GM19238 (cell line): ENCODE measurements around the gene HPCAL1.

Source experiments
- DNase-seq: peaks from one replicate; pipeline ENCODE4 v3.0.0; 2011; ENCODE audit warnings: low spot score; ENCODE audit not compliant: insufficient read length

The HPCAL1 gene

GRCh38 chr2:10335046-10335840 lies 32.5 kb downstream of the HPCAL1 start:
- DNase-seq: no peak

DNA sequence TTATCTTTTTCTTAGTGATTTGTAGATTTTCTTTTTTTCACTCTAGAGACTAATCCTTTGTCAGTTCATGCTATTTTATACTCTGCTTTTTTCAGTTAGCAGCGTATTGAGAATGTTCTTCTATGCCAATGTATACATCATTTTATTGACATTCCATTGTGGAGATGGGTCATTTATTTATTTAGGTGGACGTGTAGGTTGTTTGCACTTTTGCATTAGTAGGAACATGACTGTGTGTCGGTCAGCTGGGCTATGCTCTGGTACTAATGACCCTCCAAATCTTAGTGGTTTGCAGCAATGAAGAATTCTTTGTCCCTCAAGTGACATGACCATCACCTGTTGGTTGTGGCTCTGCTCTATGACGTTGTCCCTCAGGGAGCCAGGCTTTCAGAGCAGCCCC lies 33.6 kb downstream of the HPCAL1 start:
- DNase-seq: no peak

DNA sequence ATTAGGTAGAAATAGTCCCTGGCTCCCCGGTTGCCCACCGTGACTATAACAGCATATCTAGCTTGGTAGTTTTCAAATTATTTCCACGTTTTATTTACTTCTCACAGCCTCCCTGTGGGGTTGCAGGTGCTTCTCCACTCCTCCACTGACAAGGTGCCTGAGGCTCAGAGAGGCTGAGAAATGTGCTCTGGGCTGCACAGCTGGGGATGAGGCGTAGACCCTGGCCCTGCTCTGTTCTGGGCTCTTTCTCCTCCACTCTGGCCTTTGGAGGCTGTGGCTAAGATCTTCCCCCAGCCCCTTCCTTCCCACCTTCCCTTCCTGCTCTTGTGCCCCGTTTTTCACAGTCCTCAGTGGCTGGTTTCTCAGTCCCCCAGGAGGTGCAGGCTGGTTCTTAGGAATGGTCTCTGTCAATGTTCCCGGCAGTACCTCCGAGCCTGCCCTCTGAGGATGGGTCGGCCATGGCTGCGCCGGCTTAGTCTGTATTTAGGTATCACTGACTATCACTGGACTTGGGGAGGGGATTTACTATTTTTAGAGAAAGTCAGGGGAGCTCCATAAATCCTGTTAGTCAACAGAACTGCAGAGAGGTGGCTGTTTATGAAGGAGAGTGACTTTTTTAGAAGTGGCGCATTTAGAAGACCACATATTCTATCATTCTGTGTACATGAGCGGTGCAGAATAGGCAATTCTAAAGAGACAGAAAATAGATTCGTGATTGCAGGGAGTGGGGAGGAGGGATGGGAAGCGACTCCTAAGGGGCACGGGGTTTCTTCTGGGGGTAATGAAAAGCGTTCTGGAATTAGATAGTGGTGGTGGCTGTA lies 35.0 kb downstream of the HPCAL1 start:
- DNase-seq: no peak

DNA sequence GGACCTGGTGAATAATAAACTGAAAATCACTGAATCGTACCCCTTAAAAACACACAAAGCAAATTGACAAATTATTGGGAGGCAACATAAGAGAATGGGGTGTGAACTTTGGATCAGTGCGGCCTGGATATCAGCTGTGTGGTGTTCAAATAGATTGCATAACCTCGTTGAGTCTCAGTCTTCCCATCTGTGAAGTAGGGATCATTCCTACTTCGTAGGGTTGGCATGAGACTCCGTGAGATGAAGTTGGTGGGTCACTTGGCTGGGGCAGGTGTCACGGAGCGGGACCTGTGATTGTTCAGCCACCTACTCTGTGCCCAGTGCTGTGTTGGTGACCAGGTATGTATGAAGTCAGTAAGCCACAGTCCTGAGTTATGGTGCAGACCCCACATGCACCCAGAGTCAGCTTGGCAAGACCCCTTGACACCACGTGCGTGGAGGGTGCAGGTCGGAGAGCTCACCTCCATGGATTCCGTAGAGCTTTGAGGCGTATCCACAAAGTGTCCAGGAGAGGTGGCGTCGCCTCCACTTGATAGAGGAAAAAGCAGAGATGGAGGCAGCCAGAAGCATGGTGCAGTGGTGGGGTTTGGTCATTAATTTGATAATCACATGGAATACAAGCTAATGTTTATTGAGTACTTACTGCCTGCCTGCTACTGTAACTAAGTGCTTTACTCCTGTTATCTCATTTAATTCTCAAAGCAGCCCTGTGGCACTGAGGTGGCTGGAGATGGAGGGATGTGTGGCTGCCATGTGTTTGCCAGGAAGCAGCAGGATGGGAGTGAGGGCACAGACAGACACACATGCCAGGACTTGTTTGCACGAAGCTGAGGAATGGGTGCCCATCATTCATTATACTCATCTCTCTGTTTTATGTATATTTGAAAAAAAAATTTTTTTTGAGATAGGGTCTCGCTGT lies 35.8 kb downstream of the HPCAL1 start:
- no peak for DNase-seq

GRCh38 chr2:10339647-10340592 lies 37.2 kb downstream of the HPCAL1 start:
- DNase-seq: no peak

DNA sequence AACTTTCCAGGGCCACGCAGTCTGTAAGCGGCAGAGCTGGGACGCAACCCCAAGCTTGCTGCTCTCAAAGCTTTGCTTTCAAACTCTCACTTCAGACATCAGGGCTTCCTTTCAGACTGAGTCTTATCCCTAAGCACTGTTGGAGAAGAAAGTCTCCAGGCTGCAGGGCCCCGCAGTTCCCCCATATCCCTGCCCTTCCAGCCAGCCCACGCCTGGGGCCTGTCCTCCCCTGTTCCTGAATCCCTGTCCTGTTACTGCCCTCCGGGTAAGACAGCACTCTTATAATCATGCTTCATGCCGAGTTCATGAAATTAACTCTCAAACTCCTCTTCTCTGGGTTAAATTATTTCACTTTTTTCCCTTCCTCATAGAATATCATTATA lies 37.9 kb downstream of the HPCAL1 start:
- DNase-seq: no peak

DNA sequence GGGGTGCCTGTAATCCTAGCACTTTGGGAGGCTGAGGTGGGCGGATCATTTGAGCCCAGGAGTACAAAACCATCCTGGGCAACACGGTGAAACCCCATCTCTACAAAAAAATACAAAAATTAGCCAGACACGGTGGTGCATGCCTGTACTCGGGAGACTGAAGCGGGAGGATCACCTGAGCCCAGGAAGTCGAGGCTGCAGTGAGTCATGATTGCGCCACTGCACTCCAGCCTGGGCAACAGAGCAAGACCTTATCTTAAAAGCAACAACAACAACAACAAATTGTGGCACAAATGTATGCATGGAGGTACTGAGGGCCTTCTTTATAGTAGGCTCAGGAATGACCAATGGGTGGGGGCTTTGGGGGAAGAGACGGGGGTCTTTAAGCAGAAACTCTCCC lies 38.5 kb downstream of the HPCAL1 start:
- DNase-seq: no peak

DNA sequence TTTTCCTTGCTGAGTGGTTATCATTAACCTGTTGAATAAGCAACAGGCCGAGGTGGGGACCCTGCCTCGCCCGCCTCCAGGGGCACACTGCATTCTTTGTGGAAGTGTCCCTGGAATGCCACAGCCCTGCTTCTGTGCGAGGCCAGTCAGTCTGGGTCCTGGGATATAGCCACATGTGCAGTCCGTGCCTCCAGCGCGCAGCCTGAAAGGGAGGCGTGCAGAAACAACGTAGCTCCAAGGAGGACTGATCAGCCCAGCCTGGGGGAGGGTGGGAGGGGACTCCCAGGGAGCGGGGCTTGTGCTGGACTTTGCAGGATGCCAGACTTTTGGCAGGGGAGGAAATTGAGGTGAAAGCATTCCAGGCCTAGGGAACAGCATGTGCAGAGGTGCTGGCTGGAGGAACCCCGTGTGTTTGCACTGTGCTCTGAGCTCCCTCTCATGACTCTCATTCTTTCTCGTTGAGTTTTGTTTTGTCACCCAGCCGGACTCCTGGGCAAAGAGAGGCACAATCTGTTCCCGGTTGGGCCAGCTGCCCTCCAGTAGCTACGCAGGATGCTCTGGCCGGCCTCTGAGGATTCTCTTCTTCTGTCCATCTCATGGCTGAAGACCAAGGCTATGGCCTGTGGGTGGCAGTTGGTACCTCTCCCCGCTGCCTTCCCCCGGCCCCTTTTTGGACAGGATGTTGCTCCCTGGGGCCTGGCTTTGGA lies 39.7 kb downstream of the HPCAL1 start:
- DNase-seq: no peak

DNA sequence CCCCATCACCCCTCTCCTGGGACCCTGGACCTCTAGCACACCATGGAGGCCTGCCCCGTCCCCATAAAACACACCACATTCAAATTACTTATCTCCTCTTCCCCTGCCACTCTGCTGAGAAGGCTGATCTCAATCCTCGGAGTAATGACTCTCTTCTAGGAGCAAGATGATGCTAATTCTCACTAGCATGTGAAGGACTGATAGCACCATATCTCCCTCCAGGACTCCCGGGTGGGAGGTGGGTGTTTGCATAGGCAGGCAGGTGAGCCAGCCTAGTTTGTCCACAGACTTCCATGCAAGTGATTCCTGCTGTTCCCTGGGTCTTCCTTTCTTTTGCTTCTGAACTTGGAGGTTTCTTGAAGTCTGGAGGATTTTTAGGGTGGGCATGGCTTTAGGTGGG lies 40.5 kb downstream of the HPCAL1 start:
- no peak for DNase-seq

DNA sequence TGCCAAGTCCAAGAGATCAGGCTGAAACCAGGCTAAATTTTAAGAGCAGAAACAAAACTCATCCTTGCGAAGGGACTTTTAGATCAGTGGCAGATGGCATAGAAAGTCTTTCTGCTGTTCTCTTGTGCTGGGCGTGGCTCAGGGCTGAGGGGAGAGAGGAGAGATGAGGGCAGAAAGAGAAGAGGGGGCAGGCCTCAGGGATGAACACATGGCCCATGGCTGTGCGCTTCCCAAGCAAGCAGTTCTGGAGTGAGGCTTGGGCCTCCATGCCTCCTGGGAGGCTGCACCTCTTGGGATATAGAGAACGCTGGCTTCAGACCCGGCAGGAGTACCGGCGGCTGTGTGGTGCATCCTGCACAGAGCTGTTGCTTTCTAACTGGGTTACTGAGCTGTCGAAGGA lies 41.0 kb downstream of the HPCAL1 start:
- no peak for DNase-seq

DNA sequence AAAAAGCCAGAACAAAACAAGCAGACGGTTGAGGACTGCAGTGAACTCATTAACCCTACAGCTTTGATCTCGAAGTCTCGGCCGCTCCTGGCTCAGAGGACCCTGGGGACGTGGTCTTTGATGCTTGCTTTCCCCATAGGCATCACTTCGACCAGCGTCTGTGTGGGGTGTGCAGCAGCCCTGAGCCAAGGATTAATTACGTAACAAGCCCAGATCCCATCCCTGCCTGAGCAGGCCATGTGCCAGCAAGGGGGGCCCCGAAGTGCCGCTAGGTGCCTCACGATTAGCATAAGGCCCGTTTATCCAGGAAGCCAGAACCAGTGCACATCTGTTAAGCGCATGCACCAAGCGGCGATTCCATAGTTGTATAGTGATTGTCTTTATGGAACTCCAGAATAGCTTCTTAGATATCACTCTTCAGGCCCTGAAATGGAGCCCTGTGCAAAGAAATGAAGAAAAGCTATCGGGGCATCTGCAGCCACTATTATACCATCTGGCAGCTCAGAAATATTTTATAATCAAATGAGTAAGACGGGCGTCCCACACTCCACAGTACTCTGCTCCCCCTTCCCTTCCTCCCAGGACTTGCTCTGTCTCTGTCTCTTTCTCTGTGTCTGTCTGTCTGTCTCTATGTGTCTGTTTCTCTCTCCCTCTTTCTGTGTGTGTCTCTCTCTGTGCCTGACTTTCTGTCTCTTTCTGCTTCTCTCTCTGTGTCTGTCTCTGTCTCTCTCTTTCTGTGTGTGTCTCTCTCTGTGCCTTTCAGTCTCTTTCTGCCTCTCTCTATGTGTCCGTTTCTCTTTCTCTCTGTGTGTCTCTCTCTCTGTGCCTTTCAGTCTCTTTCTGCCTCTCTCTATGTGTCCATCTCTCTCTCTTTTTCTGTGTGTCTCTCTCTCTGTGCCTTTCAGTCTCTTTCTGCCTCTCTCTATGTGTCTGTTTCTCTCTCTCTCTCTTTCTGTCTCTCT lies 41.7 kb downstream of the HPCAL1 start:
- no peak for DNase-seq

- no peak for DNase-seq
Measured at GRCh38 chr2:10345126-10345525, 42.4 kb downstream of the HPCAL1 start.

DNA sequence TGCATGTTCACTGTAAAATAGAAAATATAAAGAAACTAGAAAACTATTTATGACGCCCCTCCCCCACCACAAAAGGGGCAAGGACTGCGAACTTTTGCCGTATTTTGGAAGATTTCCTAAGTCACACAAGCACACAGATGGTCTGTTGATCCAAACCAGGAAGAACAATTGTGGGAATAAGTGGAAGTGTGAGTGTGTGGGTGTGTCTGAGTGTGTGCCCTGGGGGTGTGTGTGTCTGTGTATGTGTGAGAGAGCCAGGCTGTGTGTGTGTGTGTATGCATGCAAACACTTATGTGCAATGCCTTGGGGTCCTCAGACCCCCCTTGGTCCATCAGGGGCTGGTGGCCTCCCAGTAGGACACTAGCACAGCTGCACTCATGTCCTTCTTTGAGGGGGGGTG lies 43.1 kb downstream of the HPCAL1 start:
- no peak for DNase-seq

DNA sequence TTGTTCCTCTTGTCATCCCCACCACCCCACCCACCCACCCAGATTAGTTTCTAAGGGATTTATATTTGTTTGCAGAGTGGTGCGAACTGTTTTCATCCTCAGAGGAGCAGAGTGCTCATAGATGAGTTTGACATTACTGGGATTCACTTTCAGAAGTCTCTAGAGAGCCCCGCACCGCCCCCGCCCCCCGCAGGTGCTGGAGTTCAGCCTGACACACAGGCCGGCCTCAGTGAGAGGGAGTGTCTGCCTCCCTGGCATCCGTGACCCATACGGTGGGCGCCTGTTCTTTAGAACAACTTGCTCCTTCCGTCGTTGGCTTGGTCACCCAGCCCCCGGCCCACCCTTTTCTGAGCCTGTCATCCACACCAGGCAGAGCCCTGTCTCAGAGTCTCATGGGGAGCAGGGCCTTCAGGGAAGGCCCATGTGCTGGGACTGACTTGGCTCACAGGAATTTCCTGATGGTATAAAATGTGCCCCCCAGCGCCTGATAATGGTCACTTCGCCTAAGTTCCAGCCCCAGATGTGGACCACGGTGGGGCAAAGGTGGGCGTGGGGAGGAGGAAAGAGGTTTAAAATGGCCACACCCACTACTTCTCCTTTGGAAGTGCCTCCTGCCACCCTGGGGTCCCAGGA lies 44.3 kb downstream of the HPCAL1 start:
- DNase-seq: no peak

DNA sequence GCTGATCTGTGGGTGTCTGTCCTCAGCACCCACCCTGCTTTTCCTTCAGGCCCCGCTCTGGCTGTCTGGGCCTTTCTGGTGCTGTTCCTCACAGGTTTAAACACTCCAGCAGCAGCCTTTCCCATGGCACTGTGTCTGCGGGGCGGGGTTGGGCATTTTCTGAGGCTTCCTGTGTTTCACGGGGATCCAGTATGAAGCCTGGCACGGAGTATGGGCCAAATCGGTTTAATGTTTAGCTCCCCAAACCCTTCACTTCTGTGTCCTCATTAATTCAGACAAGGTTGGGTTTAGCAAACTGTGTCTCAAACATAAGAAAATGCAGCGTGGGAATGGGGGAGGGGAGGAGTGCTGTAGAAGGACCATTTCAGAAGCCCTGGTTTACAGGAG lies 44.9 kb downstream of the HPCAL1 start:
- DNase-seq: no peak

- DNase-seq: no peak
Measured at GRCh38 chr2:10348891-10349290, 46.2 kb downstream of the HPCAL1 start.

DNA sequence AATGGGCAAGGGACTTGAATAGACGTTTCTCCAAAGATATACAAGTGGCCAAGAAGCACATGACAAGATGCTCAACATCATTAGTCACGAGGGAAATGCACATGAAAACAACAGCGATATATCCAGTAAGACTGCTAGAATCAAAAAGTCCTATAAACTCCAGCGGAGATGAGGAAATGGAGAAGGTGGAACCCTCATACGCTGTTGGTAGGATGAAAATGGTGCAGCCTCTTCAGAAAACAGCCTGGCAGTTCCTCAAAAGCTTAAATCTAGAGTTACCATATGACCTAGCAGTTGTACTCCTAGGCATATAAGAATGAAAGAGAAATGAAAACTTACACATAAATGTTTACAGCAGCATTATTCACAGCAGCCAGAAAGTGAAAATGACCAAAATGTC lies 48.1 kb downstream of the HPCAL1 start:
- DNase-seq: no peak

- DNase-seq: no peak
Measured at GRCh38 chr2:10352361-10352760, 49.7 kb downstream of the HPCAL1 start.
